Astrocyte (in vitro differentiated cells and primary cell): Measurements from ENCODE around the gene CNKSR3.

Experiments
- EZH2 ChIP-seq: IDR thresholded peaks from 2 replicates; pipeline ENCODE4 v1.6.1; 2012; ENCODE audit warnings: mild to moderate bottlenecking, low read length, inconsistent platforms; ENCODE audit not compliant: insufficient read depth
- TF ChIP-seq, protein P1 (sequence below): IDR thresholded peaks from 2 replicates; pipeline ENCODE4 v1.5.1; 2011; ENCODE audit warnings: low read depth, mild to moderate bottlenecking, inconsistent platforms, low read length, moderate library complexity; ENCODE audit not compliant: insufficient read depth

DNA sequence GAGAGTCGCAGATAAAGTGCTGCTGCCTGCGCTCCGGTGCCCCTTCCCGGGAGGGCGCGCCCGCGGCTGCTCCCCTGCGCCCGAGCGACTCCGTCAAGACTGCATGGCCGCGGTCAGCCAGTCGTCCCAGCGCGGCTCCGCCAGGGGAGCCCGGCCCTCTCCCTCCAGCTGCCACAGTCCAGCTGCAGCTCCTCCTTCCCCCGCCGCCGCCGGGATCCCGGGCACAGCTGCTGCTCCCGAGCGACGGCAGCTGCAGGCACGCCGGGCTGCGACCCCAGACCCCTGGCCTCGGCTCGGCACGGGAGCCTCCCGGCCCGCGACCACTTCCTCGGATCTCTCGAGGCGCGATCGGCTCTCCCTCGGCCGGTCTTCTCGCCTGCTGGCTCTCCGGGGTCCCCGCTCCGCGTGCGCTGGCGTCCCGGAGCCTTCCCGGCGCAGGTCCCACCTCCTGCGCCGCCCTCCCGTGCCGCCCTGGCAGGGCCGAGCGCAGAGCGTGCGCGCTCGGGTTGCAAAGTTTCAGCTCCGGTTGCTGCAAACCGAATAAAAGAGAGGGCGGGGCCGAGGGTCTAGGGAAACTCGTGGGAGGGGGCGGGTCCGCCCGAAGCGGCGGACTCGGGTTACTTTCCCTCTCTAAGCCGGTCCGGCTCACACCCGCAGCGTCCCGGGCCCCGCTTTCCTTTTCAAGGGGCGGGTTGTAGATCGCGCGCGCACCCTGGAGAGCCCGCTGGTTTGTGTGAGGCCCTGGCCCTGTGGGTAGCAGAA is at the start of gene CNKSR3:
- TF ChIP-seq, protein P1, sequence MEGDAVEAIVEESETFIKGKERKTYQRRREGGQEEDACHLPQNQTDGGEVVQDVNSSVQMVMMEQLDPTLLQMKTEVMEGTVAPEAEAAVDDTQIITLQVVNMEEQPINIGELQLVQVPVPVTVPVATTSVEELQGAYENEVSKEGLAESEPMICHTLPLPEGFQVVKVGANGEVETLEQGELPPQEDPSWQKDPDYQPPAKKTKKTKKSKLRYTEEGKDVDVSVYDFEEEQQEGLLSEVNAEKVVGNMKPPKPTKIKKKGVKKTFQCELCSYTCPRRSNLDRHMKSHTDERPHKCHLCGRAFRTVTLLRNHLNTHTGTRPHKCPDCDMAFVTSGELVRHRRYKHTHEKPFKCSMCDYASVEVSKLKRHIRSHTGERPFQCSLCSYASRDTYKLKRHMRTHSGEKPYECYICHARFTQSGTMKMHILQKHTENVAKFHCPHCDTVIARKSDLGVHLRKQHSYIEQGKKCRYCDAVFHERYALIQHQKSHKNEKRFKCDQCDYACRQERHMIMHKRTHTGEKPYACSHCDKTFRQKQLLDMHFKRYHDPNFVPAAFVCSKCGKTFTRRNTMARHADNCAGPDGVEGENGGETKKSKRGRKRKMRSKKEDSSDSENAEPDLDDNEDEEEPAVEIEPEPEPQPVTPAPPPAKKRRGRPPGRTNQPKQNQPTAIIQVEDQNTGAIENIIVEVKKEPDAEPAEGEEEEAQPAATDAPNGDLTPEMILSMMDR = no peak
- TF ChIP-seq EZH2 = no peak
